Measurements from ENCODE around the gene LTBP1. TPM values are rescaled to one million over a fixed set of nuclear protein-coding genes. Genes with fewer than 3 reads are reported as not detected.

Gene LTBP1
- total and polyA plus RNA-seq, 2 of the 13 experiments (the other 11 are each of a cell fraction or from before 2014, with no cell fraction given) = 0.12 to 0.22 TPM

GRCh38 chr2:32941944-32942690 lies 4.6 kb upstream of the LTBP1 start:
- no peak overlapping the region for H3K27ac ChIP-seq (ENCODE audit: extremely low read length, insufficient read depth, low read length)
- H3K9me3 ChIP-seq (ENCODE audit: low read length) = no peaks in the 10 kb centered on the region
- H3K36me3 ChIP-seq (replicated peaks in 1 of 2; ENCODE audit: control insufficient read depth in 1 of 2, insufficient read depth in 2 of 2, low read length in 2 of 2) = no peaks in the 10 kb centered on the region
- peak; percentile 81; the same call in 1 of the 2 replicates for TF ChIP-seq SOX6 (IDR thresholded peaks at IDR 0.05)
- TF ChIP-seq SOX6 (CRISPR knock-in tag; IDR thresholded peaks at IDR 0.05) = no peak
- peak; percentile 20; the same call in 1 of the 2 replicates for TF ChIP-seq FOXK2 (IDR thresholded peaks at IDR 0.05)
- TF ChIP-seq TIGD3 (CRISPR knock-in tag; IDR thresholded peaks at IDR 0.05; ENCODE audit: borderline replicate concordance) = no peak
- BruUV-seq (replicated peaks) = no TSS peak
- 48% methylated on average over 8 of the region's 8 CpGs for WGBS (ENCODE audit: low lambda C conversion rate)
- FAIRE-seq (no peak), ATAC-seq (no peak), DNase-seq (ENCODE audit: low spot score) (no peak)
- peaks cover 4 to 10% of the 10 kb centered on the region in 2 experiments; a peak in 3 of 5 replicates for H3K27me3 ChIP-seq (ENCODE audit: control insufficient read depth in 1 of 2, insufficient read depth in 2 of 2, low read length in 2 of 2)
- H3K4me2 ChIP-seq (ENCODE audit: low read depth, low read length) = no peak overlapping the region
- no peaks in the 10 kb centered on the region for H3K79me2 ChIP-seq (ENCODE audit: insufficient read depth, low read length)
- POLR2A ChIA-PET = no interaction called here
- in situ Hi-C loops (cut with HindIII; ENCODE audit: extremely low pct_ligation_motif_present, low pct_unique_long_range_greater_than_20kb) = loop anchor here (10.0 kb wide), 1 partner anchor 387 kb away; no protein-coding TSS in a partner anchor
- no peaks in the 10 kb centered on the region for H4K20me1 ChIP-seq (ENCODE audit: insufficient read depth, low read length)
- intact Hi-C loops (cut with micrococcal nuclease; ENCODE audit: unreplicated experiment) = no loop called here
- H3K4me1 ChIP-seq (ENCODE audit: insufficient read depth, low read length) = no peaks in the 10 kb centered on the region
- no peak overlapping the region for H3K9ac ChIP-seq (ENCODE audit: insufficient read depth, low read depth, low read length)
- CTCF ChIA-PET (ENCODE audit: low intra/inter-chr PET ratio, low total read pairs) = no interaction called here
- no peak overlapping the region for H3K4me3 ChIP-seq (replicated peaks in 1 of 3; ENCODE audit: insufficient read depth in 1 of 3, low read depth in 2 of 3, low read length in 3 of 3)
- no peak overlapping the region for H2AFZ ChIP-seq (ENCODE audit: low read length)

GRCh38 chr2:32942793-32943485 lies 3.8 kb upstream of the LTBP1 start:
- ATAC-seq (no peak), DNase-seq (ENCODE audit: low spot score) (no peak), FAIRE-seq (no peak)
- BruUV-seq (replicated peaks) = no TSS peak
- Histone ChIP-seq H3K79me2 (ENCODE audit: insufficient read depth, low read length) (no peaks in the 10 kb centered on the region), H3K36me3 (replicated peaks in 1 of 2; ENCODE audit: control insufficient read depth in 1 of 2, insufficient read depth in 2 of 2, low read length in 2 of 2) (no peaks in the 10 kb centered on the region), H3K4me2 (ENCODE audit: low read depth, low read length) (no peak overlapping the region), H3K27ac (ENCODE audit: extremely low read length, insufficient read depth, low read length) (no peak overlapping the region), H3K9me3 (ENCODE audit: low read length) (no peaks in the 10 kb centered on the region), H2AFZ (ENCODE audit: low read length) (no peak overlapping the region), H3K4me1 (ENCODE audit: insufficient read depth, low read length) (no peaks in the 10 kb centered on the region), H3K9ac (ENCODE audit: insufficient read depth, low read depth, low read length) (no peak overlapping the region), H4K20me1 (ENCODE audit: insufficient read depth, low read length) (no peaks in the 10 kb centered on the region), H3K4me3 (replicated peaks in 1 of 3; ENCODE audit: insufficient read depth in 1 of 3, low read depth in 2 of 3, low read length in 3 of 3) (no peak overlapping the region), H3K27me3 (ENCODE audit: control insufficient read depth in 1 of 2, insufficient read depth in 2 of 2, low read length in 2 of 2) (peaks cover 4 to 18% of the 10 kb centered on the region in 2 experiments; a peak in 3 of 5 replicates)
- intact Hi-C loops (cut with micrococcal nuclease; ENCODE audit: unreplicated experiment) (no loop called here), in situ Hi-C loops (cut with HindIII; ENCODE audit: extremely low pct_ligation_motif_present, low pct_unique_long_range_greater_than_20kb) (loop anchor here (10.0 kb wide), 1 partner anchor 388 kb away; no protein-coding TSS in a partner anchor)
- POLR2A ChIA-PET = no interaction called here
- CTCF ChIA-PET (ENCODE audit: low intra/inter-chr PET ratio, low total read pairs) = no interaction called here
- 46% methylated on average over 4 of the region's 4 CpGs for WGBS (ENCODE audit: low lambda C conversion rate)
- TF ChIP-seq ZNF20 (CRISPR knock-in tag; IDR thresholded peaks at IDR 0.05) (no peak), MATR3 (CRISPR knock-in tag; IDR thresholded peaks at IDR 0.05) (no peak), ZNF44 (CRISPR knock-in tag; IDR thresholded peaks at IDR 0.05) (no peak), ZSCAN21 (CRISPR knock-in tag; IDR thresholded peaks at IDR 0.05; ENCODE audit: borderline replicate concordance) (no peak), MTERF4 (CRISPR knock-in tag; IDR thresholded peaks at IDR 0.05) (no peak), U2AF1 (optimal IDR thresholded peaks at IDR 0.05; ENCODE audit: low read depth, low read length) (no peak), ZNF383 (CRISPR knock-in tag; IDR thresholded peaks at IDR 0.05; ENCODE audit: borderline replicate concordance) (no peak), ATAD3A (CRISPR knock-in tag; IDR thresholded peaks at IDR 0.05) (no peak), PREB (CRISPR knock-in tag; IDR thresholded peaks at IDR 0.05) (no peak), FOXK2 (IDR thresholded peaks at IDR 0.05) (no peak), ZNF737 (CRISPR knock-in tag; IDR thresholded peaks at IDR 0.05; ENCODE audit: borderline replicate concordance) (no peak)

All from HepG2 (cell line).